Breast epithelium (tissue), 3 donors: ENCODE measurements around the gene SERPINI1.

Source experiments
- POLR2A ChIP-seq: fragments of 450-650 bp; IDR thresholded peaks from one replicate; pipeline ENCODE4 v1.6.1; 2016; ENCODE audit warnings: antibody characterized with exemption, mild to moderate bottlenecking, moderate library complexity
- TF ChIP-seq, protein P1 (sequence below), 3 donors: fragments of 450-650 bp; IDR thresholded peaks; one replicate each; pipeline ENCODE4 v1.5.1; 2016 to 2017; ENCODE audit warnings: antibody characterized with exemption in 3 of 3, mild to moderate bottlenecking in 3 of 3, moderate library complexity in 3 of 3

- TF ChIP-seq, protein P1, sequence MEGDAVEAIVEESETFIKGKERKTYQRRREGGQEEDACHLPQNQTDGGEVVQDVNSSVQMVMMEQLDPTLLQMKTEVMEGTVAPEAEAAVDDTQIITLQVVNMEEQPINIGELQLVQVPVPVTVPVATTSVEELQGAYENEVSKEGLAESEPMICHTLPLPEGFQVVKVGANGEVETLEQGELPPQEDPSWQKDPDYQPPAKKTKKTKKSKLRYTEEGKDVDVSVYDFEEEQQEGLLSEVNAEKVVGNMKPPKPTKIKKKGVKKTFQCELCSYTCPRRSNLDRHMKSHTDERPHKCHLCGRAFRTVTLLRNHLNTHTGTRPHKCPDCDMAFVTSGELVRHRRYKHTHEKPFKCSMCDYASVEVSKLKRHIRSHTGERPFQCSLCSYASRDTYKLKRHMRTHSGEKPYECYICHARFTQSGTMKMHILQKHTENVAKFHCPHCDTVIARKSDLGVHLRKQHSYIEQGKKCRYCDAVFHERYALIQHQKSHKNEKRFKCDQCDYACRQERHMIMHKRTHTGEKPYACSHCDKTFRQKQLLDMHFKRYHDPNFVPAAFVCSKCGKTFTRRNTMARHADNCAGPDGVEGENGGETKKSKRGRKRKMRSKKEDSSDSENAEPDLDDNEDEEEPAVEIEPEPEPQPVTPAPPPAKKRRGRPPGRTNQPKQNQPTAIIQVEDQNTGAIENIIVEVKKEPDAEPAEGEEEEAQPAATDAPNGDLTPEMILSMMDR (IDR thresholded peaks at IDR 0.05) = no peak
- no peak for TF ChIP-seq POLR2A
These were observed 116.7 kb downstream of the SERPINI1 start for GRCh38 chr3:167852216-167852615.
